Adipose tissue (tissue), 3 donors: Measurements from ENCODE around the gene SIRT7. TPM values are rescaled to one million over a fixed set of nuclear protein-coding genes. Genes with fewer than 3 reads are reported as not detected.

Experiments used
- H3K27ac ChIP-seq: one replicate; pipeline ENCODE4 v1.5.1; 2013; ENCODE audit warnings: low read depth, low read length
- WGBS, 3 donors: extraction: QIAGEN DNeasy Blood & Tissue Kit; methylation state at CpG; one replicate each; pipeline ENCODE4 v1.1.7; 2013; 5-methylcytosine and 5-hydroxymethylcytosine counted together
- polyA plus RNA-seq, 3 donors: library from polyadenylated mRNA; stranded (reverse); fragments of 200-250 nt; gene quantifications; one replicate each; pipeline ENCODE4 v1.2.3, GENCODE V29; 2013
- donor health status: healthy with polysubstance abuse.
- donor health status: Bipolar disorder and iron deficiency.
- donor health status: healthy.

Gene SIRT7
- polyA plus RNA-seq = 10 to 100 TPM; 12.6 to 19.6 (median 19.0) TPM

DNA sequence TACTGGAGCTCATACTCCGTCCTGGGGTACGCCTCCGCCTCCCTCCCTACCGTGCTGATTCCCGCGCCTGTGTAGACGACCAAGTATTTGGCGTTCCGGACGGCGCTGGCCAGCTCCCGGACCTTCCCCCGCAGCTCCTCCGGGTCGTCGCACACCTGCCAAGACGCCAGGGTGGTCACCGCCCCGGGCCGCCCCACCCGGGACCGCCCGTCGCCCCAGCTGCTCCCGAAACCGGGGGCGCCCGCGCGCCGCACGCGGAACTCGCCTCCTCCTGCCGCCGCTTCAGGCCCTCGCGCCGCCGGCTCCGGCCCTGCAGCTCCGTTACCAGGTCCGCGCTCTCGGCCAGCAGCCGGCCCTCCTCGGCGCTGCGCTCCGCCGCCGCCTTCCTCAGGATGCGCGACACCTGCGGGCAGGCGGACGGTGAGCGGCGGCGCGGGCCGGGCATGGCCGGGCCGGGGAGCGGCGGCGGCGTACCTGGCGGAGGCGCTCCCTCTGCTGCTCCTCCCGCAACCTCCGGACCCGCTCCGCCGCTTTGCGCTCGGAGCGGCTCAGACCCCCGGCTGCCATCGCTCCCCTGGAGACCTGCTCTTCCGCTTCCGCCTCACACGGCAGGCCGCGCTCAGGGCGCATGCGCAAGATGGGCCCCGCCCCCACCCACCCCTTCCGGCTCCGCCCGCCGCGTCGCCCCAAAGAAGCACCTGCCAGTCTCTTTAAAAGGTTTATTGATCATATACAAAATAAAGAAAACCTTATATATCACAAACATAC is at the start of gene SIRT7:
SIRT7 (minus strand) TSS at position 612 of the 768 bp plus-strand sequence; CDS start at position 567, 45 bp downstream.
- H3K27ac ChIP-seq = no peak within 1 kb of the TSS
- WGBS, 3 donors = 1% methylated on average over 45 to 94 of the region's 94 CpGs

DNA sequence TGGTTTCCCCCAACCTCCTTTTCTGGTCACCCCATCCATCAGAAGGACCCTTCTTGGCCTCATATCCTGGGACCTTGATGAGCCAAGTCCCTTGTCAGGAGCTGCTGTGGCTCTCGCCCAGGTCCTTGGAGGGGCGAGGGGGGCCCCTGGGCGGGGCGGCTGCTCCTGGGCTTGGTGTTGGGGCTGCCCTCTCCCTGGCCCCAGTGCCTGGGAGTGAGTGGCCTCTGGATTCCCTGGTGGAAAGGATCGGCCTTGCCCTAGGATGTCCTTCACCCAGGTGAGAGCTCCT is 49.2 kb upstream of the SIRT7 start:
- 21 to 48% (median 27%) methylated on average over 5 of the region's 5 CpGs for WGBS, 3 donors
- no peak overlapping the region for H3K27ac ChIP-seq

GRCh38 chr17:81966343-81967243 is 48.6 kb upstream of the SIRT7 start:
- no peak overlapping the region for H3K27ac ChIP-seq
- 27 to 60% (median 39%) methylated on average over 31 to 41 of the region's 41 CpGs for WGBS, 3 donors

- 67 to 77% (median 74%) methylated on average over 22 of the region's 22 CpGs for WGBS, 3 donors
- no peak overlapping the region for H3K27ac ChIP-seq
These were observed 46.3 kb upstream of the SIRT7 start for GRCh38 chr17:81964081-81964849.

GRCh38 chr17:81962499-81963441 is 44.8 kb upstream of the SIRT7 start:
- no peak overlapping the region for H3K27ac ChIP-seq
- 63 to 69% (median 68%) methylated on average over 37 of the region's 37 CpGs for WGBS, 3 donors

- 14 to 26% (median 16%) methylated on average over 49 to 81 of the region's 82 CpGs for whole genome bisulfite sequencing, 3 donors
- no peak overlapping the region for H3K27ac ChIP-seq
These were observed 43.8 kb upstream of the SIRT7 start for GRCh38 chr17:81961521-81962498.

DNA sequence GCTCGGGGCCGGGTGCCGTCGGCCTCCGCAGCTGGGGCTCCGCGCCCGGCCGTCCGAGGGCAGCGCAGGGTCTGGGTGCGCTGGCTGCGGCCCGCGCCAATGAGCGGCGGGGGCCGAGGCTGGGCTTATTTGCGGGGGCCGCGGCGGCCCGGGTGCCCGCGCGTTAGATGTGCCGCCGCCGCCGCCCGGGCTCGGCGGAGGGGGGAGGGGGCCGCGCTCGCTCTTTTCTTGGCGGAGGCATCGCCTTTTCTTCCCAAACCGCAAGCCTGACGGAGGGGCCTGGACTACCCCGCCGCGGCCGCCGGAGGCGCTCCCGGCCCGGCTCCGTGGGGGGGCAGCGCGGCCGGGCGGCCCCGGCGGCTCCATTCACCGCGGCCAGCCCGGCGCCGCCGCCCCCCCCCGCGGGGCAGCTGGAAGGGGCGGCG is 43.1 kb upstream of the SIRT7 start, which contains the start of gene NOTUM:
NOTUM (minus strand) TSS at position 101 of the 425 bp plus-strand sequence. CDS start 278 bp downstream, outside the sequence.
- no peak within 1 kb of the TSS for H3K27ac ChIP-seq

GRCh38 chr17:81960130-81960958 is 42.4 kb upstream of the SIRT7 start:
- 1 to 3% (median 3%) methylated on average over 72 to 96 of the region's 98 CpGs for WGBS, 3 donors
- H3K27ac ChIP-seq = no peak overlapping the region

More for the DNA sequence above, 43.1 kb upstream of the SIRT7 start, which contains the start of gene NOTUM:
- WGBS, 3 donors = 0 to 1% (median 1%) methylated on average over 12 to 61 of the region's 65 CpGs

DNA sequence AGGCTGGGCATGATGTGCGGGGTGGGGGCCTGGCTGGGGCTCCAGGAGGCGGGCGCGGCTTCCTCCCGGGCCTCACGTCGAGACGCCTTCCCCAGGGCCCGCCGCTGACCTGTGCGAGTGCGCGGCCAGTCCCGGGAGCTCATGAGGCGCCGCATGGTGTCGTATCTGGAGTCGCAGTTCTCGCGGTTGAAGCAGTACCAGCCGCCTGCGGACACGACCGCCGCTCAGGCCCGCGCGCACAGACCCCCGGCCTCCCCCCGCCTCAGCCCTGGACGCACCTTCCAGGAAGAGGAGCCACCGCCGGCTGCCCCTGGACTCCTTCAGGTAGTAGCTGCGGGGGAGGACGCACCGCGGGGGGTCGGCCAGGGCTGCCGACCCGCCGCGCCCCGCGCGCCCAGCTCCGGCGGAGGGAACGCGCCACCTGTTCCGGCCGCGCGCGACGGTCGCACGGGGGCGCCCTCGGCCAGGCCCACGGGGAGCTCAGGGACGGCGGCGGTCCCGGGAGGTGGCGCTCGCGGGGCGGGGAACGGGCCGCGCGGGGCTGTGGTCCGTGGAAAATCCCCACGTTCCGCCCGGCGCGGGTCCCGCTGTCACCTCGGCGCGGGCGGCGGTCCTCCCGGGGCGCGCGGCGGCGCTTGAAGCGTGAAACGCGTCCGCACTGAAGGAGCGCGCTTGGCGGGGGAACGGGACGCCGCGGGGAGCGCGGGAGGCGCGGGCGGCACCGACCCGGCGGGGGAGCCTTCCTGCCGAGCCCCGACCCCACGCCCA is 41.6 kb upstream of the SIRT7 start:
- H3K27ac ChIP-seq = no peak overlapping the region
- WGBS, 3 donors = 1 to 2% (median 2%) methylated on average over 53 to 112 of the region's 112 CpGs

DNA sequence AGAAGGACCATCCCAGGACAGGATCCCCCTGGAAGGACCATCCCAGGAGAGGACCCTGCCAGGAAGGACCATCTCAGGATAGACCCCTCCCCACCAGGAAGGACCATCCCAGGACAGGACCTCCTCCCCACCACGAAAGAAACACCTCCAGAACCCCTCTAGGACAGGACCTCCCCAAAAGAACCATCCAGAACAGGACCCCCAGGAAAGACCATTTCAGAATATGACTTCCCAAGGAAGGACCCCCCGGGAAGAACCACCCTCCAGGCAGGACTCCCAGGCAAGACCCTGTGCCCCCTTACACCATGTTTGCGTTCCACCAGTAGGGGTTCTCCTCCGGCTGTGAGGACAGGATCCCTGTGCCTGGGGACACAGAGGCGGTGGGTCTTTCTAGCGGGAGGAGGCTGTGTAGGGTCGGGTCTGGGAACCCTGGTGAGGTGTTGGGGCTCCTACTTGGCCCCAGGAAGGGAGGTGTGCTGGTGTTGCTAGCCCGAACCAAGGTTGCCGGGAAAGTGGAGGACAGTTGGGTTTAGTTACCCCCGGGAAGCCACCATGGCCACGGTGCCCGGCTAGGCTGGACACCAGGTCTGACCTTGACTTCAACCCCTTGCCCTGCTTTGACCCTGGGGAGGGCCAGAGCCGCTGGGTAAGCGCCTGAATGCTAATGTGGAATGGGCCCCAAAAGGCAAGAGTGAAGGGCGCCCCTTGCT is 40.8 kb upstream of the SIRT7 start:
- no peak overlapping the region for H3K27ac ChIP-seq
- WGBS, 3 donors = 57 to 64% (median 63%) methylated on average over 15 of the region's 15 CpGs

- no peak overlapping the region for H3K27ac ChIP-seq
- 79 to 93% (median 83%) methylated on average over 17 to 19 of the region's 19 CpGs for WGBS, 3 donors
These were observed 39.9 kb upstream of the SIRT7 start for GRCh38 chr17:81957691-81958432.

DNA sequence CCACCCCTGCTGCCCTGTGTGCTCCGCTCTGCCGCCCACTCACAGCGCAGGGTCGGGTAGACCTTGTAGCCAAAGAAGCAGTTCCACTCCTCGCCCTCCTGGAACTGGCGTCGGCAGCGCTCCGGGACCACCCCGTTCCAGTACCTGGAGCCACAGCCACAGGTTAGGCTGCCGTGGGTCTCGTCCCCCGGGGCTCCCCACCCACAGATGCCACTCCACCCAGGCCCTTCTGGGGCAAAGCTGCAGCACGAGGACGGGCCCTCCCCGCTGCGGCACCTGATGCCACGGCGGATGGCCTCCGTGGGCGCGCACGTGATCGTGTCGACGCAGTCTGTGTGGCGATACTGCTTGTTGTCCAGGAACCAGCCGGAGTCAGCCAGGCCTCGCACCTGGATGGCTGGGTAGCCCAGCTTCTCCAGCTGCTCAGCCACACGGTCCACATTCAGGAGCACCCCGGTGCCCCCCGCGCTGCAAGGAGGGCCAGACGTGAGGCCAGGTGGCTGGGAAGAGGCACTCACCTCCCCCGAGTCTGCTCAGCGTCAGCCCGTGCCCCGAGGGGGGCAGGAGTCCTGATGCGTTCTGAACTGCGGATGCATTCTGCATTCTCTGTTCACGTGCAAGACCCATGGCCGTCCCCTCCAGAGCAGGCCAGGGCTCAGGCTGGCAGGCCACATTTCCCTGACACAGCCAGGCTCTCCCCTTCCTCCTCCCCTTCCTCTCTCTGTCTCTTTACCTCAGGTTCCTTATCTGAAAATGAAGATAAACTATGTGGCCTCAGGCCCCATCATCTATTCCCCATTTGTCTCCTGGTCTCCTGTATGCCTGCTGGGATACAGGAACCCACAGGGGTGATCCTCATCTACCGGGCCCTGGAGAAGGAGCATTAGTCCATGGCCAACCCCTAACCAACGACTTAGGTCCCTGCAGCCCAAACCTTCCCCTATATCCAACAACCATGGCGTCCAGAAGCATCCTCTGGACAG is 38.9 kb upstream of the SIRT7 start:
- H3K27ac ChIP-seq = no peak overlapping the region
- 81 to 84% (median 82%) methylated on average over 44 to 45 of the region's 45 CpGs for WGBS, 3 donors
